ENCODE measurements around the gene SYNE4. TPM values are rescaled to one million over a fixed set of nuclear protein-coding genes. Genes with fewer than 3 reads are reported as not detected.
A peak's percentile ranks its signal among the peaks of the same experiment; 100 is the strongest.

SYNE4 gene
- total RNA-seq, 1 donor from 2014 or later = 2.3 TPM

DNA sequence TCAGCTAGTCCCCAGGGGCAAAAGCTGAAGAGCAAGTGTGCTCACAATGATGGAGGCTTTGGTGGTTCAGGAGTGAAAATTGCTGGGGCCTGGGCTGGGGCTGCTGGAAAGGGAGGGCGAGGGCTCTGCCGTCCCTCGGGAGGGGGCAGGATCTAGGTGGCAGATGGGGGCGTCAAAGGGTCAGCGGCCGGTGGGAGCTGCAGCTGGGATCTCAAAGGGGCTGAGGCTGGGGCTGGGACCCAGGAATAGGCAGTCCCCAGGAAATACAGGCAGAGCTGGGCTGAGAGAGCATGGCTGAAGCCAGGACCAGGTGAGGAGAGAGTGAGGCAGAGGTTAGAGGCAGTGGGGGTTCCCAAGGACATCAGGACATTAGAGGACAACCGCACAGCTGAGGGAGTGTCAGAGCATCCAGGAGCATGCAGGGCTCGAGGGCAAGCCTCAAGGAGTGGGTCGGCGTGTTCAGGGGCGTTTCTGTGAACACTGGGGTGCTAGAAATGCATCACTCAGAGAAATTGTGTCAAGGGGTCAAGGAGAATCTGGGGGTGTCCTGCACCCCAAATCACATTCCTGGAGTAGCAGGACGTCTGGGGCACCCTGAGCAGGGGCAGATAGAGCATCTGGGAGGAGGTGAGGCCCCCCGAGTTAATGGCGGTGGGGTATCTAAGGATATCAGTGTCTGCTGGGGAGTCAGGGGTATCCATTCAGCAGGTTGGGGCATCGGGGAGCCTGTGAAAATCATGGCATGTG is 1.2 kb upstream of the SYNE4 start:
- Histone ChIP-seq H3K36me3 (no peaks in the 10 kb centered on the region), H4K20me1 (ENCODE audit: low read depth) (no peaks in the 10 kb centered on the region), H3K9me3 (ENCODE audit: low read depth) (no peaks in the 10 kb centered on the region), H3K4me1 (peaks cover 17% of the 10 kb centered on the region), H3K9ac (no peak overlapping the region), H3K79me2 (ENCODE audit: low read depth) (peaks cover 13% of the 10 kb centered on the region), H3F3A (ENCODE audit: low read depth) (peaks cover 8% of the 10 kb centered on the region), H3K27me3 (no peaks in the 10 kb centered on the region), H3K4me2 (peak overlapping the region; percentile 94), H3K27ac (no peak overlapping the region), H3K4me3 (peak overlapping the region; percentile 55), H2AFZ (replicated peaks) (no peak overlapping the region)
- Mint-ChIP-seq H3K9me3 (peaks cover 4% of the 10 kb centered on the region), H3K27me3 (ENCODE audit: insufficient read depth, low read depth) (peaks cover 16% of the 10 kb centered on the region), H3K36me3 (no peaks in the 10 kb centered on the region), H3K4me1 (peaks cover 31% of the 10 kb centered on the region), H3K27ac (no peak overlapping the region), H3K4me3 (peak overlapping the region; percentile 76)
- TF ChIP-seq EZH2 (IDR thresholded peaks at IDR 0.05) (no peak), EZH2phosphoT487 (IDR thresholded peaks at IDR 0.05) (no peak)
- TF ChIP-seq, protein P1, sequence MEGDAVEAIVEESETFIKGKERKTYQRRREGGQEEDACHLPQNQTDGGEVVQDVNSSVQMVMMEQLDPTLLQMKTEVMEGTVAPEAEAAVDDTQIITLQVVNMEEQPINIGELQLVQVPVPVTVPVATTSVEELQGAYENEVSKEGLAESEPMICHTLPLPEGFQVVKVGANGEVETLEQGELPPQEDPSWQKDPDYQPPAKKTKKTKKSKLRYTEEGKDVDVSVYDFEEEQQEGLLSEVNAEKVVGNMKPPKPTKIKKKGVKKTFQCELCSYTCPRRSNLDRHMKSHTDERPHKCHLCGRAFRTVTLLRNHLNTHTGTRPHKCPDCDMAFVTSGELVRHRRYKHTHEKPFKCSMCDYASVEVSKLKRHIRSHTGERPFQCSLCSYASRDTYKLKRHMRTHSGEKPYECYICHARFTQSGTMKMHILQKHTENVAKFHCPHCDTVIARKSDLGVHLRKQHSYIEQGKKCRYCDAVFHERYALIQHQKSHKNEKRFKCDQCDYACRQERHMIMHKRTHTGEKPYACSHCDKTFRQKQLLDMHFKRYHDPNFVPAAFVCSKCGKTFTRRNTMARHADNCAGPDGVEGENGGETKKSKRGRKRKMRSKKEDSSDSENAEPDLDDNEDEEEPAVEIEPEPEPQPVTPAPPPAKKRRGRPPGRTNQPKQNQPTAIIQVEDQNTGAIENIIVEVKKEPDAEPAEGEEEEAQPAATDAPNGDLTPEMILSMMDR (IDR thresholded peaks at IDR 0.05) = no peak
- no peak for DNase-seq (ENCODE audit: low spot score)

DNA sequence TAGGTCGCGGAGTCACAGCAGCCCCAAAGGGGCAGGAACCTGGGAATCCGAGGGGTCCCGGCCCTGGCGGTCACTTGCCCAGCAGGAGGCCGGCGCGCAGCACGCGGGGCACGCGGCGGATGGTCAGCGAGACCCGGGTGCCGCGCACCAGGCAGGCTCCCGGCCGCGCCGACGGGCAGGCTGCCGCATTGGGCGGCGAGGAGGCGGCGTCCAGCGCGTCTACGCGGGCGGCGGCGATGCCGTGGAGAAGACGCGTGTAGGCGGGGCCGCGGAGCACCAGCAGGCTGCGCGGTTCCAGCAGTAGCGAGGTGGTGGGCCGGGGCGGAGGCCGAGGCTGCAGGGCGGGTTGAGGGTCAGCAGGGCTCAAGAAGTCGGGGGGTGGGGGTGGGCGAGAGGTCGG is 607 bp upstream of the SYNE4 start:
- peaks cover 25% of the 10 kb centered on the region for H3K4me1 Mint-ChIP-seq
- peak; percentile 84 for DNase-seq (ENCODE audit: low spot score)
- H4K20me1 ChIP-seq (ENCODE audit: low read depth) = no peaks in the 10 kb centered on the region
- peaks cover 17% of the 10 kb centered on the region for H3K4me1 ChIP-seq
- H3K4me2 ChIP-seq = peak overlapping the region; percentile 94
- no peak overlapping the region for H3K9ac ChIP-seq
- peaks cover 4% of the 10 kb centered on the region for H3K9me3 Mint-ChIP-seq
- peak overlapping the region; percentile 76 for H3K4me3 Mint-ChIP-seq
- peaks cover 13% of the 10 kb centered on the region for H3K79me2 ChIP-seq (ENCODE audit: low read depth)
- H3K27me3 ChIP-seq = no peaks in the 10 kb centered on the region
- H3K27ac ChIP-seq = no peak overlapping the region
- TF ChIP-seq EZH2 (IDR thresholded peaks at IDR 0.05) = no peak
- TF ChIP-seq, protein P1 (IDR thresholded peaks at IDR 0.05) = no peak
- no peak for TF ChIP-seq EZH2phosphoT487 (IDR thresholded peaks at IDR 0.05)
- H3K27ac Mint-ChIP-seq = no peak overlapping the region
- no peak overlapping the region for H2AFZ ChIP-seq (replicated peaks)
- peaks cover 8% of the 10 kb centered on the region for H3F3A ChIP-seq (ENCODE audit: low read depth)
- H3K36me3 Mint-ChIP-seq = no peaks in the 10 kb centered on the region
- peaks cover 16% of the 10 kb centered on the region for H3K27me3 Mint-ChIP-seq (ENCODE audit: insufficient read depth, low read depth)
- H3K9me3 ChIP-seq (ENCODE audit: low read depth) = no peaks in the 10 kb centered on the region
- no peaks in the 10 kb centered on the region for H3K36me3 ChIP-seq
- H3K4me3 ChIP-seq = peak overlapping the region; percentile 55

DNA sequence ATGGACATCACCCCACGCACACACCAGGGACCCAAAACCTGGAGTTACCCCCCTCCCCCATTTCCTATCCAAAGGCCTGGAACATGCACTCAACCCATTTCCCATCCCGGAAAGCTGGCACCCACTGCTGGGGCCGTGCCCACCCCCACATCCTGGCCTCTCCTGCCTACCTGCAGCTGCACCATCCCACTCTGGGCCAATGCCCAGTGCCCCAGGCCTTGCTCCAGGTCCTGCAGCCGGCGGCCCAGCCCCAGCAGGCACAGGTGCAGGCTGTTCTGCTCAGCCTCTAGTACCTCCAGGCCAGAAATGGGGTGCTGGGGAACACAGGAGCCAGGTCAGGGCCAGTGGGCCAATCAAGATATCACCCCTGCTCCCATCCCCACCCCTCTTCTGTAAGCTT is 1.7 kb downstream of the SYNE4 start:
- DNase-seq (ENCODE audit: low spot score) = no peak
- Histone ChIP-seq H4K20me1 (ENCODE audit: low read depth) (no peaks in the 10 kb centered on the region), H3K4me1 (peaks cover 13% of the 10 kb centered on the region), H3F3A (ENCODE audit: low read depth) (peaks cover 8% of the 10 kb centered on the region), H3K4me2 (no peak overlapping the region), H3K27me3 (no peaks in the 10 kb centered on the region), H3K4me3 (no peak overlapping the region), H3K9ac (no peak overlapping the region), H3K9me3 (ENCODE audit: low read depth) (no peaks in the 10 kb centered on the region), H2AFZ (replicated peaks) (no peak overlapping the region), H3K27ac (no peak overlapping the region), H3K36me3 (no peaks in the 10 kb centered on the region), H3K79me2 (ENCODE audit: low read depth) (no peaks in the 10 kb centered on the region)
- no peak overlapping the region for H3K4me3 Mint-ChIP-seq
- TF ChIP-seq EZH2 (IDR thresholded peaks at IDR 0.05) = no peak
- no peak for TF ChIP-seq EZH2phosphoT487 (IDR thresholded peaks at IDR 0.05)
- TF ChIP-seq, protein P1 (IDR thresholded peaks at IDR 0.05) = no peak
- peaks cover 4% of the 10 kb centered on the region for H3K9me3 Mint-ChIP-seq
- H3K27ac Mint-ChIP-seq = no peak overlapping the region
- no peaks in the 10 kb centered on the region for H3K36me3 Mint-ChIP-seq
- H3K27me3 Mint-ChIP-seq (ENCODE audit: insufficient read depth, low read depth) = peaks cover 12% of the 10 kb centered on the region
- peaks cover 14% of the 10 kb centered on the region for H3K4me1 Mint-ChIP-seq
